Right atrium auricular region (tissue), 2 donors: Measurements from ENCODE around the gene NDUFA13. TPM values are rescaled to one million over a fixed set of nuclear protein-coding genes. Genes with fewer than 3 reads are reported as not detected.

ENCODE experiments used
- DNase-seq: peaks from one replicate; pipeline ENCODE4 v3.0.0-alpha.2; 2019; ENCODE audit warnings: low spot score
- H3K27ac ChIP-seq, 2 donors: fragments of 200-600 bp; sonication (generic); 1 replicate in 1 of 2; 2 replicates in 1 of 2; pipeline ENCODE4 v1.5.1; 2016 to 2019
- H3K27me3 ChIP-seq, 2 donors: fragments of 200-600 bp; sonication (generic); one replicate each; pipeline versions ENCODE4 v1.5.1 to v1.6.0; 2017 to 2019
- H3K36me3 ChIP-seq: fragments of 200-600 bp; sonication (generic); one replicate; pipeline ENCODE4 v1.5.1; 2016
- H3K4me1 ChIP-seq, 2 donors: fragments of 200-600 bp; sonication (generic); one replicate each; pipeline versions ENCODE4 v1.5.1 to v1.6.0; 2017 to 2019
- H3K4me3 ChIP-seq, 2 donors: fragments of 200-600 bp; sonication (generic); 1 replicate in 1 of 2; 2 replicates in 1 of 2; pipeline ENCODE4 v1.5.1; 2017 to 2019; ENCODE audit warnings: mild to moderate bottlenecking in 1 of 2, moderate library complexity in 1 of 2
- H3K9me3 ChIP-seq, 2 donors: fragments of 200-600 bp; sonication (generic); one replicate each; pipeline ENCODE4 v1.5.1; 2019
- CTCF ChIP-seq, 2 donors: fragments of 200-600 bp; sonication (generic); IDR thresholded peaks; one replicate each; pipeline ENCODE4 v1.5.1; 2019; ENCODE audit warnings: antibody characterized with exemption in 2 of 2
- total RNA-seq, 2 donors: library from RNA; depleted of rRNA; stranded (reverse); fragments of >200 nt; gene quantifications; one replicate each; pipeline ENCODE4 v1.1.0, GENCODE V29; 2016

The NDUFA13 gene
- total RNA-seq, 2 donors from 2014 or later: 59.3 to 198 TPM

- no peak overlapping the region for H3K4me3 ChIP-seq
- H3K36me3 ChIP-seq: no peaks in the 10 kb centered on the region
- no peak overlapping the region for H3K27ac ChIP-seq
- no peaks in the 10 kb centered on the region for H3K9me3 ChIP-seq
- DNase-seq: no peak
- no peaks in the 10 kb centered on the region for H3K27me3 ChIP-seq
- no peak for TF ChIP-seq CTCF (IDR thresholded peaks at IDR 0.05)
- H3K4me1 ChIP-seq: no peaks in the 10 kb centered on the region
These were observed 54.5 kb downstream of the NDUFA13 start for GRCh38 chr19:19570571-19570970.

- Histone ChIP-seq H3K27me3 (no peaks in the 10 kb centered on the region), H3K36me3 (no peaks in the 10 kb centered on the region), H3K4me1 (no peaks in the 10 kb centered on the region), H3K4me3 (no peak overlapping the region), H3K9me3 (no peaks in the 10 kb centered on the region), H3K27ac (no peak overlapping the region)
- DNase-seq: no peak
- no peak for TF ChIP-seq CTCF (IDR thresholded peaks at IDR 0.05)
These were observed 55.2 kb downstream of the NDUFA13 start for GRCh38 chr19:19571071-19571786.

GRCh38 chr19:19575411-19575810, 59.4 kb downstream of the NDUFA13 start:
- no peaks in the 10 kb centered on the region for H3K27me3 ChIP-seq
- no peaks in the 10 kb centered on the region for H3K36me3 ChIP-seq
- H3K27ac ChIP-seq: no peak overlapping the region
- TF ChIP-seq CTCF (IDR thresholded peaks at IDR 0.05): no peak
- no peak overlapping the region for H3K4me3 ChIP-seq
- H3K4me1 ChIP-seq: no peaks in the 10 kb centered on the region
- no peak for DNase-seq
- no peaks in the 10 kb centered on the region for H3K9me3 ChIP-seq

Other genes with a start within 250 kb of the NDUFA13 start
- under 1 TPM; 0.63 to 0.75 TPM for gene TM6SF2, start 242.9 kb upstream of the NDUFA13 start, total RNA-seq
- gene SUGP1, start 195.7 kb upstream of the NDUFA13 start, total RNA-seq: 10 to 100 TPM; 33.7 to 36.6 TPM
- 10 to 100 TPM; 22.1 to 31.3 TPM for gene MAU2, start 195.4 kb upstream of the NDUFA13 start, total RNA-seq
- 10 to 100 TPM; 27.7 to 32.9 TPM for gene GATAD2A, start 110.5 kb upstream of the NDUFA13 start, total RNA-seq
- 1 to 10 TPM; 1.2 to 1.3 TPM for gene TSSK6, start 677 bp upstream of the NDUFA13 start, total RNA-seq
- gene YJEFN3, start 12.7 kb downstream of the NDUFA13 start, total RNA-seq: 1 to 10 TPM in 1 of 2 donors, under 1 TPM in 1; 0.85 to 1.5 TPM
- gene CILP2, start 22.0 kb downstream of the NDUFA13 start, total RNA-seq: under 1 TPM; 0.19 to 0.24 TPM
- gene PBX4, start 102.5 kb downstream of the NDUFA13 start, total RNA-seq: not detected
- 1 to 10 TPM in 1 of 2 donors, under 1 TPM in 1; 0.89 to 3.1 TPM for gene LPAR2, start 112.0 kb downstream of the NDUFA13 start, total RNA-seq
- gene GMIP, start 127.4 kb downstream of the NDUFA13 start, total RNA-seq: 1 to 10 TPM; 2.3 to 4.9 TPM
- 10 to 100 TPM; 23.6 to 62.1 TPM for gene ATP13A1, start 147.5 kb downstream of the NDUFA13 start, total RNA-seq
- 1 to 10 TPM; 3.0 to 3.4 TPM for gene ZNF101, start 152.6 kb downstream of the NDUFA13 start, total RNA-seq
- 1 to 10 TPM; 2.8 to 4.6 TPM for gene ZNF14, start 216.9 kb downstream of the NDUFA13 start, total RNA-seq